Stomach (tissue), 9 donors: ENCODE results near the gene MYCL. TPM values are rescaled to one million over a fixed set of nuclear protein-coding genes. Genes with fewer than 3 reads are reported as not detected.

ENCODE experiments used
- DNase-seq, 2 donors: peaks; one replicate each; pipeline versions ENCODE4 v3.0.0 to v3.0.0-alpha.2; 2013 to 2019
- H3K27ac ChIP-seq, 5 donors: fragments of 200-600 bp in 4 of 5; sonication (generic) in 4 of 5; one replicate each; pipeline ENCODE4 v1.5.1; 2013 to 2019; ENCODE audit warnings: mild to moderate bottlenecking in 1 of 5, moderate library complexity in 1 of 5
- H3K27me3 ChIP-seq, 3 donors: fragments of 200-600 bp; sonication (generic); one replicate each; pipeline ENCODE4 v1.5.1; 2017 to 2019; ENCODE audit warnings: mixed run types in 1 of 3
- H3K36me3 ChIP-seq, 4 donors: fragments of 200-600 bp; sonication (generic); 1 replicate in 3 of 4; 2 replicates in 1 of 4; pipeline ENCODE4 v1.5.1; 2016 to 2019
- H3K4me1 ChIP-seq, 4 donors: fragments of 200-600 bp; sonication (generic); one replicate each; pipeline ENCODE4 v1.5.1; 2016 to 2019
- H3K4me3 ChIP-seq, 4 donors: fragments of 200-600 bp; sonication (generic) in 3 of 4; one replicate each; pipeline ENCODE4 v1.5.1; 2016 to 2019; ENCODE audit warnings: mild to moderate bottlenecking in 1 of 4
- H3K9me3 ChIP-seq, 4 donors: fragments of 200-600 bp; sonication (generic); one replicate each; pipeline ENCODE4 v1.5.1; 2016 to 2019
- EP300 ChIP-seq: sonication (generic); formaldehyde crosslinking; IDR thresholded peaks from one replicate; pipeline ENCODE4 v1.6.1; 2017; ENCODE audit warnings: antibody characterized with exemption
- POLR2A ChIP-seq, 4 donors: fragments of 450-650 bp; IDR thresholded peaks; one replicate each; pipeline ENCODE4 v1.6.1; 2016; ENCODE audit warnings: antibody characterized with exemption in 4 of 4, control low read depth in 2 of 4, mild to moderate bottlenecking in 1 of 4, moderate library complexity in 1 of 4
- POLR2AphosphoS5 ChIP-seq, 3 donors: sonication (generic); formaldehyde crosslinking; IDR thresholded peaks; one replicate each; pipeline ENCODE4 v1.6.1; 2016; ENCODE audit warnings: antibody characterized with exemption in 3 of 3
- WGBS, 5 donors: extraction: QIAGEN DNeasy Blood & Tissue Kit in 3 of 5; methylation state at CpG; one replicate each; pipeline versions ENCODE4 v1.1.5 to v1.1.7; 2013 to 2018; 5-methylcytosine and 5-hydroxymethylcytosine counted together
- intact Hi-C: fragments of 100-400 bp; cut with DNase I; formaldehyde crosslinking; loops from one replicate; pipeline ENCODE4 v1.15.1; 2023; ENCODE audit warnings: low total_unique reads
- polyA plus RNA-seq, 3 donors: library from polyadenylated mRNA; stranded (reverse); fragments of 200-250 nt; gene quantifications; one replicate each; pipeline ENCODE4 v1.2.3, GENCODE V29; 2013
- total RNA-seq, 5 donors: library from RNA; depleted of rRNA; stranded (reverse); fragments of >200 nt; gene quantifications; one replicate each; pipeline versions ENCODE4 v1.1.0 to v1.2.3, GENCODE V29; 2014 to 2016
- TF ChIP-seq, protein P1 (sequence below), 7 experiments: fragments of 450-650 bp in 4 of 7; fragments of 200-600 bp in 3 of 7; sonication (generic) in 3 of 7; IDR thresholded peaks; one replicate each; pipeline ENCODE4 v1.5.1; 2016 to 2019; ENCODE audit warnings: antibody characterized with exemption in 7 of 7, control low read depth in 2 of 7, mild to moderate bottlenecking in 1 of 7
- donor health status: healthy with polysubstance abuse.
- donor health status: Bipolar disorder and iron deficiency.
- donor health status: healthy.

Gene MYCL
- total and polyA plus RNA-seq, 8 donors, result 0.61 to 39.4 (median 4.5) TPM; not detected in 1

DNA sequence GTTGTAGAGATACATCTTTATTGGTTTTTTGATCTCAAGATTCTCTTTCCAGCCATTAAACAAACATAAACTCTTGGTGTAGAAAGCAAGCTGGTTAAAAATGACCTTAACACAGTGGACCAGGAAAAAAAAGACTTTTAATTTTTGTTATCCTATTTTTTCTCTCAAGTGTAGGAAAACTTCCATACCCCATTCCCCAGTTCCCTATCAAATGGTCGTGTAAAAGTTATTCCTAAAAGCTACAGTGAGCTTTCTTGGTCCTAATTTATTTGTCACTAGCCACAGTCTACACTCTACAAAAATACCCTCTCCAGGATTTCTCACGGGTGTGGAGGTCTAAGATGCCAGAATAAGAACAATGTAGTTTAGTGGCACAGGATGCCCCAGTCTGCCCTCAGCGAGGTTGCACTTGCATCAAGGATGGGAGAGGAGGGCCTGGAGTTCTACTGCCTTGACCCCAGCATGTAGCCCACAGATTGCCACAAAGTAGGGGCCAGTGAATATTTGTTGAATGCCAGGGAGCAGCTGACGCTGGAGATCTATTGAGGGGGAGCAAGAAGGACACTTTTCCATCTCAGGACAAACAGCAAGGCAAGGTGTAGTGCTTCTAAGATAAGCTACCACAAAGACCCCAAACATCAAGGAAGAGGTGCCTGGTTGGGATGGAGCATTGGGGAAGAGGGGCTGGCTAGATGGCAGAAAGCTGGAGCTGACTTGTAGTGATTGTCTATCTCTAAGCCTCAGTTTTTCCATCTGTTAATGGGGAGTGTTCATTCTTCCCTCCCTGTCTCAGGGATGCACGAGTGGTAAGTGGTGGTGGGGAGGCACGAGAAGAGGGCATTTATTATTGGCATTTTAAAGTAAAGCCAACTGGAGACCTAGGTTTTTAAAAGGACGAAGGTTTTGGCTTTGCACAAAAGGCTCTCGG, 1.8 kb downstream of the MYCL start:
- TF ChIP-seq POLR2A (IDR thresholded peaks at IDR 0.05) (no peak), EP300 (no peak), POLR2AphosphoS5 (IDR thresholded peaks at IDR 0.05) (no peak)
- TF ChIP-seq, protein P1, sequence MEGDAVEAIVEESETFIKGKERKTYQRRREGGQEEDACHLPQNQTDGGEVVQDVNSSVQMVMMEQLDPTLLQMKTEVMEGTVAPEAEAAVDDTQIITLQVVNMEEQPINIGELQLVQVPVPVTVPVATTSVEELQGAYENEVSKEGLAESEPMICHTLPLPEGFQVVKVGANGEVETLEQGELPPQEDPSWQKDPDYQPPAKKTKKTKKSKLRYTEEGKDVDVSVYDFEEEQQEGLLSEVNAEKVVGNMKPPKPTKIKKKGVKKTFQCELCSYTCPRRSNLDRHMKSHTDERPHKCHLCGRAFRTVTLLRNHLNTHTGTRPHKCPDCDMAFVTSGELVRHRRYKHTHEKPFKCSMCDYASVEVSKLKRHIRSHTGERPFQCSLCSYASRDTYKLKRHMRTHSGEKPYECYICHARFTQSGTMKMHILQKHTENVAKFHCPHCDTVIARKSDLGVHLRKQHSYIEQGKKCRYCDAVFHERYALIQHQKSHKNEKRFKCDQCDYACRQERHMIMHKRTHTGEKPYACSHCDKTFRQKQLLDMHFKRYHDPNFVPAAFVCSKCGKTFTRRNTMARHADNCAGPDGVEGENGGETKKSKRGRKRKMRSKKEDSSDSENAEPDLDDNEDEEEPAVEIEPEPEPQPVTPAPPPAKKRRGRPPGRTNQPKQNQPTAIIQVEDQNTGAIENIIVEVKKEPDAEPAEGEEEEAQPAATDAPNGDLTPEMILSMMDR (IDR thresholded peaks at IDR 0.05), result no peak
- peak overlapping the region; percentile 64 to 78 (median 68) for H3K4me3 ChIP-seq
- H3K36me3 ChIP-seq, result no peaks in the 10 kb centered on the region
- peaks cover 10 to 53% (median 38%) of the 10 kb centered on the region in 4 donors for H3K4me1 ChIP-seq
- 36 to 56% (median 46%) methylated on average over 8 of the region's 8 CpGs for WGBS, 5 donors
- H3K27ac ChIP-seq, result no peak overlapping the region
- no peak for DNase-seq
- H3K9me3 ChIP-seq, result no peaks in the 10 kb centered on the region
- intact Hi-C loops, result loop anchor here (5.0 kb wide), 1 partner anchor 83 kb away; no protein-coding TSS in a partner anchor
- H3K27me3 ChIP-seq, result peaks cover 0 to 62% (median 27%) of the 10 kb centered on the region in 3 donors

DNA sequence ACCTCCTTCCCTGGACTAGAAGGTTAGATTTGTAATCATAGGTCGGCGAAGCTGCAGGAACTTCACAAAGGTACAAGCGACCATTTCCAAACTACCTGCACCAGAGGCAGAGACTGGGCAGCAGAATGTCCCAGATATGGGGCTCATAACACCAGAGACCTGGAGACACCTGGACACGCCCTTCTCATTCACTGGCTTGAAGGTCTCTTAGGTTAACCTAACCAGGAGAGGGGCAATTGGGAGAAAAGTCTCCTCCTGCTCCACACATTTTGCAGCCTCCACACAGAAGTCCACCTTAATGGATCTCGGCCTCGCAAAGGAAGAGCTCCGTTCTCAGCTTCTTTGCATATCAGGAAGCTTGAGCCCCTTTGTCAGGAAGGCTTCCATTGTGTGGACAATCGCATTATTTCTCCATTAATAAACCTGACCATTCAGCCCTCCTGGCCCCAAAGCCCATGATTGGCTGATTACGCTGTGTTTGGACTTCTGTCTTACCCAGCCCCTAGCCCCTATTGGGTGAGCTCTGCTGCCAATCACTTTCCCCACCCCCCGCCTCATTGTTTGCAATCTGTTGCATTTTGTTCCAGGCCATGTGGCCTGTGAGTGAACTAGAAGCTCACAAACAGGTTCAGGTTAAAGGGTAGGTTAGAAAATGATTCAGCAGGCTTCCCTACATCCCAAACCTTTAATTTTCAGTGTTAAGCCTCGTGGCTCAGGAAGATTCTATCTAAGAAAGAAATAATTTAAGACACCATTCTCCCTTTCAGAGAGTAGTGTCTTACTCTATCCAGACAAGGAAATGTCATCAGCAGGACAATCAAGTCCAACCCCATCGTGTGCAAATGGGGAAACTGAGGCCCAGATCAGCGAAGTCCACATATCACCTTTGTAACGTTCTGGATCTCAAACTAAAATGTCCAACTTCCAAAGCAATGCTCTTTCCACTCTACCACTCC, 2.8 kb downstream of the MYCL start:
- DNase-seq, result peak; percentile 80 to 94
- 22 to 45% (median 36%) methylated on average over 14 of the region's 14 CpGs for WGBS, 5 donors
- H3K9me3 ChIP-seq, result no peaks in the 10 kb centered on the region
- intact Hi-C loops, result no loop called here
- no peak overlapping the region for H3K27ac ChIP-seq
- H3K4me3 ChIP-seq, result no peak overlapping the region
- TF ChIP-seq, protein P1 (IDR thresholded peaks at IDR 0.05), result no peak
- peak in 1 of 3 donors; percentile 33 for TF ChIP-seq POLR2AphosphoS5 (IDR thresholded peaks at IDR 0.05)
- H3K4me1 ChIP-seq, result peaks cover 10 to 61% (median 40%) of the 10 kb centered on the region in 4 donors
- no peaks in the 10 kb centered on the region for H3K36me3 ChIP-seq
- H3K27me3 ChIP-seq, result peaks cover 0 to 55% (median 27%) of the 10 kb centered on the region in 3 donors

DNA sequence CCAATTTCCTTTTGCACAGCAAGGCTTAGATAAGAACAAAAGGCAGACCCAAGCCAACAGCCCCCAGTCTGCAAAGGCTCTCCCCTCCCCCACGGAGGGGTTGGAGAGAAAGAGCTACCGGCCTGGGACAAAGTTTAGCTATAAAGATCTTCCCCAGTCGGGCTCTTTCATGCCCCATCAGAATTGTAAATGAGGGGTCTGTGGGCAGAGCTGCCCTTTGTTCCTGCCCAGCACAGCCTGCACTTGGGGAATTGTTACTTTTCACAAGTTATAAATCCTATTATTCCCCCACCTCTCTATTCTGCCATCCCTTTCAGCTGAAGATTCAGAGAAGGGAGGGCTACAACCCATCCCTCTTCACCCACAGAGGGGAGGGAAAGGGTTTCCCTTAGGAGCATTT, 3.5 kb downstream of the MYCL start:
- Histone ChIP-seq H3K9me3 (no peaks in the 10 kb centered on the region), H3K36me3 (no peaks in the 10 kb centered on the region), H3K4me3 (no peak overlapping the region), H3K27ac (no peak overlapping the region), H3K27me3 (peaks cover 0 to 48% (median 27%) of the 10 kb centered on the region in 3 donors), H3K4me1 (peaks cover 11 to 68% (median 45%) of the 10 kb centered on the region in 4 donors)
- 22 to 44% (median 35%) methylated on average over 3 of the region's 3 CpGs for WGBS, 5 donors
- no peak for DNase-seq
- TF ChIP-seq EP300, result no peak
- TF ChIP-seq, protein P1 (IDR thresholded peaks at IDR 0.05), result no peak
- TF ChIP-seq POLR2AphosphoS5 (IDR thresholded peaks at IDR 0.05), result no peak
- TF ChIP-seq POLR2A (IDR thresholded peaks at IDR 0.05), result no peak
- intact Hi-C loops, result no loop called here
